SK-N-MC (cell line): Measurements from ENCODE around the gene CABLES2.
A peak's percentile ranks its signal among the peaks of the same experiment; 100 is the strongest.

Experiments used
- DNase-seq: peaks from one replicate; pipeline ENCODE4 v3.0.0-alpha.2; 2011; ENCODE audit warnings: low read depth, low spot score
- H3K27ac ChIP-seq: fragments of 200-600 bp; sonication (generic); 2 replicates; pipeline ENCODE4 v1.5.1; 2016; ENCODE audit warnings: mixed run types
- H3K36me3 ChIP-seq: fragments of 200-600 bp; sonication (generic); 2 replicates; pipeline ENCODE4 v1.6.1; 2017; ENCODE audit warnings: antibody characterized with exemption, low read length, mixed read lengths; ENCODE audit not compliant: insufficient read depth
- H3K4me3 ChIP-seq: fragments of 200-600 bp; sonication (generic); 2 replicates; pipeline ENCODE4 v1.5.1; 2016
- H3K9ac ChIP-seq: fragments of 200-600 bp; sonication (generic); 2 replicates; pipeline ENCODE4 v1.8.0; 2017; ENCODE audit warnings: mixed run types, mixed read lengths; ENCODE audit not compliant: insufficient read length
- H3K9me3 ChIP-seq: fragments of 200-600 bp; sonication (generic); 2 replicates; pipeline ENCODE4 v1.6.1; 2017; ENCODE audit warnings: low read depth, mild to moderate bottlenecking, antibody characterized with exemption, low read length, moderate library complexity, mixed read lengths
- EZH2 ChIP-seq: fragments of 200-600 bp; sonication (generic); IDR thresholded peaks from one replicate; pipeline ENCODE4 v1.6.1; 2017; ENCODE audit warnings: antibody characterized with exemption
- FOXP2 ChIP-seq: optimal IDR thresholded peaks from 2 replicates; pipeline ENCODE3; 2011; ENCODE audit warnings: mild to moderate bottlenecking, moderate library complexity; ENCODE audit not compliant: insufficient read depth; ENCODE audit errors: extremely low read length, control extremely low read depth
- POLR2AphosphoS5 ChIP-seq: IDR thresholded peaks from 2 replicates; pipeline ENCODE4 v1.6.1; 2012; ENCODE audit warnings: mild to moderate bottlenecking, low read depth, low read length, borderline replicate concordance

CABLES2 gene

GRCh38 chr20:62409931-62410745 is 3.1 kb upstream of the CABLES2 start:
- Histone ChIP-seq H3K9me3 (no peaks in the 10 kb centered on the region), H3K4me3 (peak overlapping the region; percentile 25), H3K27ac (no peak overlapping the region), H3K36me3 (no peaks in the 10 kb centered on the region), H3K9ac (no peak overlapping the region)
- no peak for DNase-seq
- TF ChIP-seq EZH2 (no peak), POLR2AphosphoS5 (no peak), FOXP2 (no peak)

DNA sequence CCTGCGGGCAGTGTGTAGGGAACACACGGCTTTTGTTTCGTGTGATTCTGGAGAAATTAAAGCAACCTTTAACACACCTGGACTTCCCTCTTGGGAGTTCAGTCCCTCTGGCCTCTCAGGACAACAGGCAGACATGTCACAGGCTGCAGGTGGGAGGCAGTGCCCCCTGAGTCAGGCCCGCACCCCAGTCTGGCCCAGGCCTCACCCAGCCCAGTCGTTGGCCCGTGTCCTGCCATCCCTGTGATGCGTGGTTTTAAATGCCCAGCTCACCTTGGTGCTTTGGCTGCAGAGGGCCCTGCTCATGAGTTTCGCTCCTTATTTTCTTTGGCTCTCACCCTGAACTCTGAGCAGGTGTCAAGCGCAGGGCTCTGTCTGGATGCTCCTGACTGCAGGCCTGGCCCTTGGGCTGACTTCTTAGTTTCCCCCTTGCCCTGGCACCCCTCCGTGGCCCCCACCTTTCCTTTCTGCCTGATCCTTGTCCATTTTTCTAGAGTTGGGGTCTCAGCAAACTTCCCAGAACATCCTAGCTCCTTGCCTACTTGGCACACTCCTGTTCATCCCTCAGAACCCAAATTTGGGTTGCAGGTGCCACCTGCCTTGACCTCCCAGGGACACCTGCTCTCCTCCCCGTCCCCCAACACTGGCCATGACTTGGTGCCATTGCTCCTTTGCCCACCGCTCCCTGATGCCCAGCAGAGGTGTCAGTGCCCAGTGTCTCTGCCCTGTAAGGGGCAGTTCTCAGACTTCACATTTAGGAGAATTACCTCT is 2.2 kb upstream of the CABLES2 start:
- no peak for DNase-seq
- Histone ChIP-seq H3K9me3 (no peaks in the 10 kb centered on the region), H3K9ac (no peak overlapping the region), H3K36me3 (no peaks in the 10 kb centered on the region), H3K4me3 (no peak overlapping the region; the same call in 1 of the 2 replicates), H3K27ac (no peak overlapping the region)
- TF ChIP-seq EZH2 = no peak
- no peak for TF ChIP-seq FOXP2

- Histone ChIP-seq H3K27ac (no peak overlapping the region), H3K9ac (no peak overlapping the region)
Measured at GRCh38 chr20:62408640-62409039, 1.6 kb upstream of the CABLES2 start.

DNA sequence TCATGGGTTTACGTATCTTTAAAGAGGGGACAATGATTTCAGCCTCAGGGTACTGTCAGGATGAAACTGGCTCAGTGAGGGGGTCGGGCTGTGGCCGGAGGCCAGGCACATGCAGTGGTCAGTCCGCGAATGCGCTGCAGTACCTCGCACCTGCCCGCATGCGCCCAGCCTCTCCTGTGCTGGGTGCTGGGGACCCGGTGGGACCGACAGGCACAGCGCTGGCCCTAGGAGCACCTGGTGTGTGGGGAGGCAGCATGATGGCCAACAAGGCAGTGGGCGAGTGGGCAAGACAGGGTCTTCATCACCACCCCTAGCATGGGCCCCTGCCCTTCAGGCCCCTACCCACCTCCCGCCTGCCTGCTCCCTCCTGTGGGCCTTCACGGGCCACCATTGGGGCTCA is 970 bp upstream of the CABLES2 start:
- Histone ChIP-seq H3K4me3 (no peak overlapping the region; the same call in 1 of the 2 replicates), H3K36me3 (no peaks in the 10 kb centered on the region), H3K9ac (no peak overlapping the region), H3K27ac (no peak overlapping the region), H3K9me3 (no peaks in the 10 kb centered on the region)
- no peak for DNase-seq
- TF ChIP-seq FOXP2 = no peak
- no peak for TF ChIP-seq EZH2
- TF ChIP-seq POLR2AphosphoS5 = no peak

More at GRCh38 chr20:62408640-62409039, 1.6 kb upstream of the CABLES2 start:
- no peak for TF ChIP-seq FOXP2
- TF ChIP-seq EZH2 = no peak
- no peak for TF ChIP-seq POLR2AphosphoS5
- Histone ChIP-seq H3K4me3 (no peak overlapping the region), H3K36me3 (no peaks in the 10 kb centered on the region), H3K9me3 (no peaks in the 10 kb centered on the region)
- DNase-seq = no peak

- Histone ChIP-seq H3K9me3 (no peaks in the 10 kb centered on the region), H3K27ac (no peak overlapping the region), H3K36me3 (no peaks in the 10 kb centered on the region), H3K9ac (peak overlapping the region; percentile 85), H3K4me3 (peak overlapping the region; percentile 80)
- DNase-seq = no peak
- TF ChIP-seq FOXP2 (no peak), EZH2 (no peak), POLR2AphosphoS5 (no peak)
Measured at GRCh38 chr20:62406635-62407176, 379 bp downstream of the CABLES2 start.

DNA sequence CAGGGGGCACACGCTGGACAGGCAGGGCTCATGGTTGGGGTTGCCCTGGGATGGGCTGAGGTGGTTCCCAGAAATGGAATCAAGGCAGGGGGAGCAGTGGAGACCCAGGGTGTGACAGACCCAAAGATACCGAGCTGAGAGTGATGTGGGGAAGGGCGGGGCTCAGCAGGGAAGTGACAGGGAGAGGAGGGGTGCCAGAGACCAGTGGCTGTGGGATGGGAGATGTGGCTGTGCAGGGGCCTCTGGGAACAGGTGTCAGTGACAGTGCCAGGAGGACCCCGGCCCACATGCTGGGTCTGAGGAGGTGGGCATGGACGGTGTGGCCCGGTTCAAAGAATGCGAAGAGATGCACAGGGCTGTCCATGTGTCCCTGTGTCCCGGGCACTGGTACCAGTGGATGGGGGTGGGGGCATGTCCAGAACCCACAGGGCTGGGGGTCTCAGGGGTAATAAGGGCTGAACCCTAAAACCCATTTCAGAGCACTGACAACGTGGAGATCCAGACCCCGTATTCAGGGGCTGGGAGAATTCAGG is 1.0 kb downstream of the CABLES2 start:
- peak overlapping the region; percentile 80 for H3K4me3 ChIP-seq
- no peak for DNase-seq
- no peaks in the 10 kb centered on the region for H3K9me3 ChIP-seq
- no peak overlapping the region for H3K27ac ChIP-seq
- H3K36me3 ChIP-seq = no peaks in the 10 kb centered on the region
- no peak for TF ChIP-seq FOXP2
- no peak for TF ChIP-seq EZH2
- no peak for TF ChIP-seq POLR2AphosphoS5
- peak overlapping the region; percentile 17 for H3K9ac ChIP-seq

- TF ChIP-seq FOXP2 = no peak
- no peak for TF ChIP-seq EZH2
- DNase-seq = no peak
- no peaks in the 10 kb centered on the region for H3K36me3 ChIP-seq
- no peak overlapping the region for H3K4me3 ChIP-seq
- H3K9me3 ChIP-seq = no peaks in the 10 kb centered on the region
- no peak overlapping the region for H3K9ac ChIP-seq
- H3K27ac ChIP-seq = no peak overlapping the region
Measured at GRCh38 chr20:62405108-62405980, 1.7 kb downstream of the CABLES2 start.
